HT-29 (cell line): ENCODE measurements around the gene OBP2B. TPM values are rescaled to one million over a fixed set of nuclear protein-coding genes. Genes with fewer than 3 reads are reported as not detected.

Experiments
- DNase-seq: peaks from one replicate; pipeline ENCODE4 v3.0.0-alpha.2; 2015; ENCODE audit warnings: low spot score
- total RNA-seq: library from RNA; depleted of rRNA; stranded (reverse); fragments of >200 nt; shearing (Covaris generic); gene quantifications from 2 replicates; pipeline ENCODE4 v1.2.3, GENCODE V29; 2014; rRNA removed

OBP2B gene
- total RNA-seq, 1 experiment from 2014 or later, result not detected

DNA sequence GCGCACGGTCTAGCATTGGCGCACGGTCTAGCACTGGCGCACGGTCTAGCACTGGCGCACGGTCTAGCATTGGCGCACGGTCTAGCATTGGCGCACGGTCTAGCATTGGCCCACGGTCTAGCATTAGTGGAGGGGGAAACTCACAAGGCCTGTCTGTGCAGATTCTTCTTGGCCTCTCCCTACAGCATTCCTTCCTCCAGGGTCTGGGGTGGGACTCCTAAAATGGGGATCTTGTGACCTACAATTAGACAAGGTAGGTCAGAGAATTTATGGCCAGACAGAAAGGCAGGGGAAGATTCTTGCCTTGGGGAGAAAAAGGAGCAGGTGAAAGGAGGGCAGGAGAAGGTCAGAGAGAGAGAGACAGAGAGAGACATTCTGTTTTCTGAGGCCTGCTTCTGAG lies 39.9 kb downstream of the OBP2B start:
- DNase-seq, result no peak

DNA sequence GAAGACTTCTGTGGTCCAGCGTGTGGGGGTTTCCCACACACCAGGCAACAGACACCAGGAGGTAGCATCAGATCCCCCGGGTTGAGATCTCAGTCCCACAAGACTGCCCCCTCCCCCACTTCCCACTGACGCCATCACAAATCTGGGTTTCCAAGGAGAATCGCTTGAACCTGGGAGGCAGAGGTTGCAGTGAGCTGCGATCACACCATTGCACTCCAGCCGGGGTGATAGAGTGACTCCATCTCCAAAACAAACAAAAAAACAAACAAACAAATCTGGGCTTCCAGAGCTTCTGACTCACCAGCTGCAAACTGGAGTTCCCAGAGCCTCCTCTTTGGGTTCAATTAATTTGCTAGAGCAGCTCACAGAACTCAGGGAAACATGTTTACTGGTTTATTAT lies 40.6 kb downstream of the OBP2B start:
- no peak for DNase-seq

DNA sequence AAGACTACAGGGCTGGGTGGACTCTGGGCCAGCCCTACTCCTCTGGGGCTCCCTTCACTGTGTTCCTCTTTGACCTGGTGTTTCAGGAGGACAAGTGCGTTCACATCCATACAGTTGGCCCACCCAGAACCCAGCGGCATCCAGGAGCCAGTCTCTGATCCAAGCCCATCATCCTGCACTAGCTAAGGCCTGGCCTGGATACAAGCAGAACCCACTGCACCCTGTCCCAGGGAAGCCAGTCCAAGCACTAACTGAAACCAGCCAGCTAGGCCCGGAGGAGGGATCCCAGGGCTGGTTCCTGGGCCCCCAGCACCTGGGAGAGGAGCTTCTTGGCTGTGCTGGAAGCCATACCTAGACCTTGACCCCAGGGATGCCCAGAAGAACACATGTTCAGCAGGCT lies 41.3 kb downstream of the OBP2B start:
- DNase-seq, result no peak

DNA sequence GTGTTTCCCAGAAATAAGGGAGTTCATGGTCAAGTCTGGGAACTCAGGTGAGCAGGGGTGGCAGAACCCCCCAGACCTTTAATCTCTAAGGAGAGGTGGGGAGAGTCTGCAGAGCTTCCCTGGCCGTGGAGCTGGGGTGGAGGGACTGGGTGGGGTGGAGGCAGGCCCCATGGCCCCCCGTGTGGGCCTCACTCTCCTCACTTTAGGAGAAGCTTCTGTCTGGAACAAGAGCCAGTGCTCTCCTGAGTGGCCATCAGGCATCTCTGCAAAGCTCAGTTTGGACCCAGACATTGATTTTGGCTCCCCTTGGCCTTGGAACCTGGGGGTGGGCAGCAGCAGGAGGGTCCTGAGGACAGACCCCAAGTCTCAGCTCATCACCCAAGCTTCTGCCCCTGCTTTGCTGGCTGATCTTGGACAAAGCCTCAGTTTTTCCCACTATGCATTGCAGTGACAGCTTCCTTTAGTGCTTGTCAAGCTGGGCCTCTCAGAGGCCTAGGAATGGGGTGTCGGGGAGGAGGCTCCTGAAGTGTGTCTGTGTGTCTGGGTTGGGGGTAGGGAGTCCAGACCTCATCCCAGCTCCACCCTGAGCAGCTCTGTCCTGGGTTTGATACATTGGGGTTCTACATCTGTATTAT lies 41.8 kb downstream of the OBP2B start:
- DNase-seq, result no peak

DNA sequence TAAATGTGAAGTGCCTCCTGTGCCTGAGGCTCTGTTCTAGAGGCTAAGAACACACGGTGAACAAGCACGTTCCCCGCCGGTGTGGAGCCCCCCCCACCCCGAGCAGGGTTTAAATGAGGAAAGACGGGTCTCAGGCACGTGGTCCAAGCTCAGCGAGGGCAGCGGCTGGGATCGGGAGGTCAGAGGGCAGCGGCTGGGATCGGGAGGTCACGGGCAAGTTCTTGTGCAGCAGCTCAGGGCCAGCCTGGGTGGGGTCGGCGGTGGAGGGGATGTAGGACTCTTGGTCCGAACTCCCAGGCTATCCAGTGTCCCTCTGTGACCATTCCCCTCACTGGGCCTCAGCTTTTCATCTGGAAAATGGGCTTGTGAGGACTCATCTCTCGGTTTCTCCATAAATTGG lies 42.7 kb downstream of the OBP2B start:
- no peak for DNase-seq

DNA sequence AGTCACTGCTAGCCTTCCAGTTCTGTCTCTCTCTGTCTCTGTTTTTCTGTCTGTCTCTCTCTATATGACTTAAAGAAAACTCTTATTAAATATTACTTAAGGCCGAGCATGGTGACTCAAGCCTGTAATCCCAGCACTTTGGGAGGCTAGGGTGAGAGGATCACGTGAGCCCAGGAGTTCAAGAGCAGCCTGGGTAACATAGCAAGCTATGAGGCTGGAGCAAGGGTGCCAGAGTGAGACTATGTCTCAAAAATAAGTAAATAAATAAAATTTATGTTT lies 43.7 kb downstream of the OBP2B start:
- DNase-seq, result no peak

DNA sequence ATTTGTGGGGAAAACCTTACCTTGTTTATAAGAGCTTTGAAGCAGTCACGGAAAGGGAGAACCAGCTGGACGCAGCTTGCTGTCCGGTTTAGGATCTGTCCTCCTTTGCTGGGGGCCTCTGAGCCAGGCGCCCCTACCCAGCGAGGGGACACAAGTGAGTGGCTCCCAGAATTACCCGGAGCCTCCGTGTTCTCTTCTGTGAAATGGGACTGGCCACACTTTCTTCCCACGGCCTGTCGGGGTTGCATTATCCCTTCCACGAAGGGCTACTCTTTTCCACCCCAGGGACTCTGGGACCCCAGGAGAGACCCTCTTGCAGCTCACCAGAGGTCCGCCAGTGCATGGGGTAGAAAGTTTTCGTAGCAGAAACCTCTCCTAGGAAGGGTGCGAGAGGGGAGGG lies 44.9 kb downstream of the OBP2B start:
- no peak for DNase-seq

DNA sequence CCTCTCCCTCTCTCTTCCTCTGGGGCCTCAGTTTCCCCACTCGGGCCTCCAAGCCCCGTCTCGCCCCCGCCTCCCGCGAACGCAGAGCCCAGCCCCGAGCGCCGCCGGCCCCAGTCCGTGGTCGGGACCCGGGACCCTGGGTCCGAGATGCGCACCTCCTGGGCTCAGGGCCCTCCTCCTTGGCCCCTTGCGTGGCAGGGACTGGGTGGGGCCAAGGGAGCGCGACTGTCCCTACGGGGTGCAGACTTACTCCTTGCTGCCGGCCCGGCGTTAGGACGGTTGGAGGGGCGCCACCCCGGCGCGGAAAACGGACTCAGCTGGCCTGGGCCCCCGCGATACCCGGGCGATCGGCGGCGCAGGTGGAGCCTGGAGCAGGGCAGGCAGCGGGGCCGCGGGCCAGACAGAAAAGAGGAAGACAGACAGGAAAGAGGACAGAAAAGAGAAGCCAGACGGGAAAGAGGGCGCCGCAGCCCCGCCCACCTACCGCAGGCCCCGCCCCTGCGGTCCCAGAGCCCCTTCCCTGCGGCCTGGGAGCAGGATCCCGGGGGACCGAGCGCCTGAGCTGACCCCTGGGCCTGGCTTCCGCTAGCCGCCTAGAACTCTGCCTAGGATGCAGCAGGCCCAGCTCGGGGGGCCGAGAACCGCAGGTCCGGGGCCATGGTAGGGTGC lies 45.4 kb downstream of the OBP2B start, which contains the start of gene GBGT1:
Gene GBGT1 (minus strand): TSS at position 411 of the 669 bp plus-strand sequence. CDS start 1,502 bp downstream, outside the sequence.
- no peak for DNase-seq

DNA sequence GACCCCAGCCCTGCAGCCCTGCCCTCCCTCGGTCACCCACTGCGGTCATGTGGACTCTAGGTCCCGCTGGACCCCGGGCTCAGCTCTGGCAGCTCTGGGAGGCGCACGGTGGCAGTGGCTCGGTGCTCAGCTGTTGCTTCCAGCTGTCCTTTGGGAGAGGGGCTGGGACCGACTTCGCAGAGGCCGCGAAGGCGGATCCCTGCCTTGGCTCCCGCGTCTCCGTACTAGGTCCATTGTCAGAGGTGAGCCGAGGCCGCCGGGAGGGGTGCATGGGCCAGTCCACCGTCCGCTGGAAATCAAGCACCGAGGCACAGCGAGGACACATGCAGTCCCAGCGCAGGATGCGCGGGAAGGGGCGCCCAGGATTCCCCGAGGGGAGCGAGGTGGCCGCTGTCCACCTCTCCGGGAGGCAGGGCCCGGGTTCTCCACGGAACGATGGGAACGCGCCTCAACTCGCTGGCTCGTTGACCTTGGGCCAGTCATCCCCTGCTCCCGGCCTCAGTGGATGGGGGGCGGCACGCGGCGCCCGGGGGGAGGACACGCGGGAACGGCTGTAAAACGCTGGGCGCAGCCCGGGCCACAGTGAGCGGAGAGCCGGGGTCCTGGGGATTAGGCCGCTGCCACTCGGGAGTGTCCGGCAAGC lies 46.1 kb downstream of the OBP2B start:
- DNase-seq, result no peak

DNA sequence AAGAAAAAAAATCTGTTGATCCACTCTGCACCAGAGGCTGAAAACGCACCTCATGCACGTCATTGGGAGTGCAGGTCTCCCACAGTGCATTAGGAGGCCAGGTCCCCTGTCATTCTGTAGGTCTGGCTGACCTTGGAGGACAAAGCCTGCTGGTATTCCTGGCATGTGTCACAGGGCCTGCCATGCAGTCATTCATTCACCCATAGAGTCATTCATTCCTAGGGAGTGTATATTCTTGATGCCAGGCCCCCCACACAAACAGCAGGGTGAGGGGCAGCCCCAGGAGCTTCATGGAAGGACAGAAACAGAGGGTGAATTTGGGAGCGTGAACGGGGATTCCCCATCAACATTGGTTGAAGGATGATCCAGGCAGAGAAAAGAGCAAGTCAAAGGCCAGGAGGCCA lies 47.5 kb downstream of the OBP2B start:
- no peak for DNase-seq

DNA sequence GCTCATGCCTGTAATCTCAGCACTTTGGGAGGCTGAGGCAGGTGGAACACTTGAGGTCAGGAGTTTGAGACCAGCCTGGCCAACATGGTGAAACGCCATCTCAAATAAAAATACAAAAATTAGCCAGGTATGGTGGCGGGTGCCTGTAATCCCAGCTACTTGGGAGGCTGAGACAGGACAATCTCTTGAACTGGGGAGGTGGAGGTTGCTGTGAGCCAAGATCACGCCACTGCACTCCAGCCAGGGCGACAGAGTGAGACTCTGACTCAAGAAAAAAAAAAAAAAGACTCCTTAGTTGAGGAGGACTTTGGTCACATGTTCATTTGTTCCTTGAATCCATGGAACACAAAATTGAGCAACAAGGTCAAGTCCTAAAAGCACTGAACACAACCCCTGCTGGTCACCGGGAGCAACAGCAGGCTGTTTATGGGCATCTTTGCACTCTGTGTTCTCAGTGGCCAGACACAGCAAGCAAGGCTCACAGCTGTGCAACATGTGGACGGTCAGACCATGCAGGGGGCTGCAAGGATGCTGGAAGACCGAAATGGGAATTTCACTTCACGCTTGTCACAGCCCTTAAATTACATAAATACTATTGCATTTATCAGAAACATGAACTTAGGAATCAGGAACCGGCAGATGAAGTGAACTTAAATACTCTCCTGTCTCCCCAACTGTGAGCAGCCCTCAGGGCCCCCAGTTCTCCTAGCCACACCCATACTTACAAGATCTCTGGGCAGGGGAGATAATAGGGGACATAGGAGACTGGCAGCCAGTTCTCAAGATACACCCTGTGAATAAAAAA lies 48.1 kb downstream of the OBP2B start:
- DNase-seq, result peak; percentile 74

DNA sequence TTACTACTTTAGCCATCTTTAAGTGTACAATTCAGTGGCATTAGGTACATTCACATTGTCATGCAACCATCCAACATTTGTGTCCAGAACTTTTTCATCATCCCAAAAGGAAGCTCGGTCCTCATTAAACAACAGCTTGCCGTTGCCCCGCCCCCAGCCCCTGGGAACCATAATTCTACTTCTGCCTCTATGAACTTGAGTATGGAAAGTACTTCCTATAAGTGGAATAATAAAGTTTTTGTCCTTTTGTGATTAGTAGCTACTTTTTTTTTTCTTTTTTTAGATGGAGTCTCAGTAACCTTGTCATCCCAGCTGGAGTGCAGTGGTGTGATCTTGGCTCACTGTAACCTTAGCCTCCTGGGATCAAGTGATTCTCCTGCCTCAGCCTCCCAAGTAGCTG lies 50.4 kb downstream of the OBP2B start:
- DNase-seq, result no peak

Other genes starting within 250 kb of the OBP2B start
- not detected in 2 replicates for gene GFI1B, start 230.6 kb downstream of the OBP2B start, total RNA-seq
- 136 and 159 TPM in 2 replicates for gene GTF3C5, start 178.3 kb downstream of the OBP2B start, total RNA-seq
- 0.08 and 0.58 TPM in 2 replicates for gene CEL, start 147.3 kb downstream of the OBP2B start, total RNA-seq
- gene RALGDS, start 88.0 kb downstream of the OBP2B start, total RNA-seq, result 95.0 and 102 TPM in 2 replicates
- gene GBGT1, start 45.3 kb downstream of the OBP2B start, total RNA-seq, result not detected in 2 replicates
- 3.1 and 4.8 TPM in 2 replicates for gene ABO, start 66.0 kb upstream of the OBP2B start, total RNA-seq
- 30.4 and 32.1 TPM in 2 replicates for gene SURF6, start 126.9 kb upstream of the OBP2B start, total RNA-seq
- 55.0 and 58.8 TPM in 2 replicates for gene MED22, start 138.9 kb upstream of the OBP2B start, total RNA-seq
- gene RPL7A, start 139.0 kb upstream of the OBP2B start, total RNA-seq, result 2,195 and 2,237 TPM in 2 replicates
- 27.7 and 32.7 TPM in 2 replicates for gene SURF1, start 147.2 kb upstream of the OBP2B start, total RNA-seq
- 94.2 and 135 TPM in 2 replicates for gene SURF2, start 147.3 kb upstream of the OBP2B start, total RNA-seq
- gene SURF4, start 166.8 kb upstream of the OBP2B start, total RNA-seq, result 297 and 299 TPM in 2 replicates
- gene STKLD1, start 167.1 kb upstream of the OBP2B start, total RNA-seq, result not detected in 2 replicates
- gene REXO4, start 208.8 kb upstream of the OBP2B start, total RNA-seq, result 30.7 and 32.3 TPM in 2 replicates
- 0.39 and 1.0 TPM in 2 replicates for gene ADAMTS13, start 213.1 kb upstream of the OBP2B start, total RNA-seq